Activated CD4-positive, alpha-beta T cell treated with anti-CD3 and anti-CD28 coated beads, Interleukin-2, amount 50 U/mL, for 16 hours (primary cell): ENCODE results near the gene SPINK9.

Experiments used
- DNase-seq: peaks from one replicate; pipeline ENCODE4 v3.0.0-alpha.2; 2020

SPINK9 gene

GRCh38 chr5:148372166-148372725, 36.9 kb downstream of the SPINK9 start:
- no peak for DNase-seq

GRCh38 chr5:148372893-148373292, 37.5 kb downstream of the SPINK9 start:
- DNase-seq, result no peak

GRCh38 chr5:148374690-148375360, 39.5 kb downstream of the SPINK9 start:
- peak; percentile 52 for DNase-seq

GRCh38 chr5:148376198-148376597, 40.8 kb downstream of the SPINK9 start:
- DNase-seq, result no peak

- DNase-seq, result no peak
Measured at GRCh38 chr5:148378670-148379069, 43.3 kb downstream of the SPINK9 start.

GRCh38 chr5:148379340-148379739, 44.0 kb downstream of the SPINK9 start:
- no peak for DNase-seq

- DNase-seq, result no peak
Measured at GRCh38 chr5:148381906-148382305, 46.5 kb downstream of the SPINK9 start.

GRCh38 chr5:148382961-148383360, 47.6 kb downstream of the SPINK9 start:
- DNase-seq, result no peak

- peak; percentile 98 for DNase-seq
Measured at GRCh38 chr5:148383564-148384379, 48.4 kb downstream of the SPINK9 start, which contains the start of gene FBXO38. FBXO38 (plus strand) TSS chr5:148383958; CDS start chr5:148394777, 10,819 bp downstream.

GRCh38 chr5:148384380-148384737, 49.0 kb downstream of the SPINK9 start:
- DNase-seq, result no peak

GRCh38 chr5:148385094-148385493, 49.7 kb downstream of the SPINK9 start:
- no peak for DNase-seq

GRCh38 chr5:148386041-148386440, 50.7 kb downstream of the SPINK9 start:
- DNase-seq, result no peak

- DNase-seq, result no peak
Measured at GRCh38 chr5:148387325-148387724, 52.0 kb downstream of the SPINK9 start.

GRCh38 chr5:148388696-148389095, 53.3 kb downstream of the SPINK9 start:
- DNase-seq, result peak; percentile 72
